Activated naive CD4-positive, alpha-beta T cell (primary cell): ENCODE measurements around the gene POLE3.
"Not testable (repeated sequence)": the region's sequence is repeated elsewhere in the genome, so short reads cannot be mapped to it uniquely, and the experiment has no call there.

ENCODE experiments used
- DNase-seq, 4 experiments: peaks; one replicate each; lab custom pipeline; 2025; lab: John Stamatoyannopoulos, UW

POLE3 gene, protein sequence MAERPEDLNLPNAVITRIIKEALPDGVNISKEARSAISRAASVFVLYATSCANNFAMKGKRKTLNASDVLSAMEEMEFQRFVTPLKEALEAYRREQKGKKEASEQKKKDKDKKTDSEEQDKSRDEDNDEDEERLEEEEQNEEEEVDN

DNA sequence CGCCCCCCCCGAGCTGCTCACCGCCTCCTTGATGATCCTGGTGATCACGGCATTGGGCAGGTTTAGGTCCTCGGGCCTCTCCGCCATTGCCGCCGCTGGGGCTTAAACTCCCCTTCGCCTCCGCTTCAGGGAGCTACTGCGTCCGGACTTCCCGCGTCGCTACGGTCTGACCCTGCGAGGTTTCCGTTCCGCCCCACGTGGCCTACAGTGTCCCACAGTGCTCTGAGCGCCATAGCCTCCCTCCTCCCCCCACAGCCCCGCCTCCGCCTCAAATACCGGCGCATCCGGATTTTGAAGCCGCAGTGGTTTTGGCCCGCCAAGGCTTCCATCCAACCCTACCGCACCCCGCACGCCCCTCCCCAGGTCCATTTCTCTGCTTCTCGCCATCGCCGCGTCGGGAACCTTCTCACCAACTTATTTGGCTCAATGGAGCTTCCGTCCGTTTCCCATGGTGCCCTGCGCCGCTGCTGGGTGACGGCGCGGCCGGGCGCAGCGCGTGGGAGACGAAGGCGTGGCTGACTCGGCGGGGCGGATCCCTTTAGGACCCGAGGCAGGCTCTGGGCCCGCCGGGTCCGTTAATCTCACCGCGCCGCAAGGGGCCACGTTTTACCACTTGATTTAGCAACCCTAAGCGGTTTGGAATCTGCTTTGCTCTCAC is at the start of gene POLE3, which contains the start of gene C9orf43:
Gene POLE3 (minus strand): TSS at position 469 of the 658 bp plus-strand sequence. CDS start 382 bp downstream, at position 87.
Gene C9orf43 (plus strand): TSS at position 541 of the 658 bp plus-strand sequence. CDS start 2,747 bp downstream, outside the sequence.
- peak; percentile 92 to 98 (median 96) for DNase-seq

DNA sequence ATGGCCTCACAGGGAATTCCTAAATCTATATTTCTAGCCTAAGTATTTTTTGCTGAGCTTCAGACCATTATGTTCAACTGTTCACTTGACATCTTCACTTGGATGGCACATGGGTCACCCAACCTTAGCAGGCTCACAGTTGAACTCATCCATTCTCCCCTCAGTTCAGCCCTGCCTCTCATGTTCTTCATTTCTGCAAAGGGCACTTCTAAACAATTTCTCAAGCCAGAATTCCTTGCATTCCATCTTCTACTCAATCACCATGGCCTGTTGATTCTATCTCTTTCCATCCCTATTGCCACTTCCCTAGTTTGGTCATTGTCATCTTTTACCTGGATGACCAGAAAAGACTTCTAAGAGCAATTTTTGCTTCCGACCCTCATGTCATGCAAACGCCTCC is 45.8 kb upstream of the POLE3 start:
- DNase-seq, result no peak

DNA sequence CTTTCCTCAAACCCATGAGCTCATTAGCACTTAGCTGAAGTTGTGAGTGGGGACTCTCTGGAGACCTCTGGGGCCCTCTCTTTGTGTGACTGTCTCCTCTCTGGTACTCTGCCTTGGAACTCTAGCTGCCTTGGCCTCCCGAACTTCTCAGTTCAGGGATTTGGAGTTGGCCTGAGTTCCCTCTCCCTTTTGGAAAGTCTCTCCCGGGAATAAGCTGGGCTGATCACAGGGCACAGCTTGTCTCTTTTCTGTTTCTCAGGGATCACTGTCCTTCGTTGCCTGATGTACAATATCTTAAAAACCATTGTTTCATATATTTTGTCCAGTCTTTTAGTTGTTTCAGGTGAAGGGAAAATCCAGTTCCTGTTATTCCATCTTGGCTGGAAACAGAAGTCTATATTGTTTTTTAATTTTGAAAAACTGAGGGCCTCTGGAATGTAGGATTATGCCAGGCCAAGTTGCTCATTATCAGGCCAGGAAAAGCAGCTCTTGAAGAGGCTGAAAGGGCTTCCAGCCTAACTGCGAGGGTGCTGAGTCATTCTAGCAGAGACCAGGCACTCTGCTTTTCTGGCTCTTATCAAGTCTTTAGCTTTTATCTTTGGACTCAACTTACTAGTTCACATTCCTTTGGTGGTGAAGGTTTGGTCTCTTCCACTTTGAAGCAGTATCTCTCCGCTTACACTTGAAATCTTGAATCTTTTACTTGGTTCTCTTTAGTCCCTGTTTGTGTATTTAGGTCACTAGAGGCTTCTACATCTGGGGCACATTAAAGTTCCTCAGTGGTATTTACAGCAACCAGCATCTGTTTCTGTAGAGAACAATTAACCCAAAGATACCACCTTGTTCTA is 44.7 kb upstream of the POLE3 start:
- DNase-seq, result no peak

DNA sequence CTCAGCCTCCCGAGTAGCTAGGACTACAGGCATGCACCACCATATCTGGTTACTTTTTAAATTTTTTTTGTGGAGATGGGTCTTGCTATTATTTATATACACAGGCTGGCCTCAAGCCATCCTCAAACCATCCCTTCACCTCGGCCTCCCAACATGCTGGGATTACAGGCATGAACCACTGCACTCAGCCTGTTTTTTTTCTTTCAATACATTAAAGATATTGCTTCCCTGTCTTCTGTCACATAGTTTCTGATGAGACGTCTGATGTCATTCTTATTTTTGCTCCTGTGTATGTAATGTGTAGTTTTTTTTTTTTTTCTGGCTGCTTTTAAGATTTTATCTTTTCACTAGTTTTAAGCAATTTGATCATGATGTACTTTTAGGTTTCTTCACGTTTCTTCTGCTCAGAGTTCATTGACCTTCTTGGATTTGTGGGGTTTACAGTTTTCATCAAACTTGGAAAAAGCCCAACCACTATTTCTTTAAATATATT is 41.7 kb upstream of the POLE3 start:
- no peak for DNase-seq

DNA sequence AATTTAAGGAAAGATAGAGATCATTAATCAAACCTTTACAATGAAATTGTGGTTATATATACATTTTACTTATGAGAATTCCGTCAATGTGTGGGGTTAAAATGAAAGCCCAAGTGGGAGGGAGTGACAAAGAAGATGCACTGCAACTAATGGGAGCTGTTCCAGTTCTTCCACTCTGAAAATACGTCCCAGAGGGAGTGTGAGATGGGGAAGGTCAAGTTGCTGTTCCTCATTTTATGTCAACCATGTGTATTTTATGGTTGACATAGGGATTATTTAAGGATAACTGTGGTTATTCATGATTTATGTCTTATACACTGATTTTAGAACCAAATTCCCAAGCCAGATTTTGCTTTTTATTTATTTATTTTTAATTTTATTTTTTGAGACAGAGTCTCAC is 38.9 kb upstream of the POLE3 start:
- DNase-seq, result no peak

DNA sequence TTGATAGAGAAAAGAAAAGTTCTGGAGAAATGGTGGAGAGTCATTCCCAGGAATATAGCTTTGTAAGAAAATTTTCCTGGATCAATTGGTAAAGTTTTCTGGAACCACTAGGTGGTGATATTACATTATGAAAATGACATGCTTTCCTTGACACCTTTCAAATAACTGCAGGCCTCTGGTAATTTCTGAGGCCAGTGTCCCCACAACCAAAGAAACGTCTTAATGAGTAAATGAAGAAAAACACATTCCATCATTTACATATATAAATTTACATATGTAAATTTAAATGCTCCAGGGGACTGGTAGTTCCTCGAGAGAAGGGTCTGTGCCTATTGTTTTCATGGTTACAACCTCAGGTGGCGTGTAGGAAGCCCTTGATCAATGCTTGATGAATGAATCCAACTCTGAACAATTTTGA is 35.9 kb upstream of the POLE3 start:
- DNase-seq, result peak in 1 of 4 experiments; percentile 1

DNA sequence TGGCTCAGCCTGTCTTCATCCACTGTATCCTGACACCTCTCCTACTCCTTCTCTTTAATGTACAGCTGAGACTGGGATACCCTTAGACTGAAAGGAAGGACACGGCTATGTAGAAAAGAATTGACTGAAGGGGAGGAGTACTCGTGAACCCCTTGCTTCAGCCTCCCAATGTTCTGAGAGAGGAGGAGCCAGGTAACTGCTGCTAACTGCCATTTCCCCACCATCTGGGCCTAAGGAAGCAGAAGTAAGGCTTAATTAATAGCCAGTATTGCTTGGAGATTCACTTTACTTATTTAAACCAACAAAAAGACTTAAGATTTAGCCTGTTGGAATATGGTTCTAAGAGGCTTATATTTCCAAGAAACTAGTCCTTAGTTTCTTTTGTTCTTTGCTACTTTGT is 34.3 kb upstream of the POLE3 start:
- DNase-seq, result no peak

DNA sequence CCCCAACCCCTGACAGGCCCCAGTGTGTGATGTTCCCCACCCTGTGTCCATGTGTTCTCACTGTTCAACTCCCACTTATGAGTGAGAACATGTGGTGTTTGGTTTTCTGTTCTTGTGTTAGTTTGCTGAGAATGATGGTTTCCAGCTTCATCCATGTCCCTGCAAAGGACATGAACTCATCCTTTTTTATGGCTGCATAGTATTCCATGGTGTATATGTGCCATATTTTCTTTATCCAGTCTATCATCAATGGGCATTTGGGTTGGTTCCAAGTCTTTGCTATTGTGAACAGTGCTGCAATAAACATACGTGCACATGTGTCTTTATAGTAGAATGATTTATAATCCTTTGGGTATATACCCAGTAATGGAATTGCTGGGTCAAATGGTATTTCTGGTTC is 27.2 kb upstream of the POLE3 start:
- not testable (repeated sequence) for DNase-seq

DNA sequence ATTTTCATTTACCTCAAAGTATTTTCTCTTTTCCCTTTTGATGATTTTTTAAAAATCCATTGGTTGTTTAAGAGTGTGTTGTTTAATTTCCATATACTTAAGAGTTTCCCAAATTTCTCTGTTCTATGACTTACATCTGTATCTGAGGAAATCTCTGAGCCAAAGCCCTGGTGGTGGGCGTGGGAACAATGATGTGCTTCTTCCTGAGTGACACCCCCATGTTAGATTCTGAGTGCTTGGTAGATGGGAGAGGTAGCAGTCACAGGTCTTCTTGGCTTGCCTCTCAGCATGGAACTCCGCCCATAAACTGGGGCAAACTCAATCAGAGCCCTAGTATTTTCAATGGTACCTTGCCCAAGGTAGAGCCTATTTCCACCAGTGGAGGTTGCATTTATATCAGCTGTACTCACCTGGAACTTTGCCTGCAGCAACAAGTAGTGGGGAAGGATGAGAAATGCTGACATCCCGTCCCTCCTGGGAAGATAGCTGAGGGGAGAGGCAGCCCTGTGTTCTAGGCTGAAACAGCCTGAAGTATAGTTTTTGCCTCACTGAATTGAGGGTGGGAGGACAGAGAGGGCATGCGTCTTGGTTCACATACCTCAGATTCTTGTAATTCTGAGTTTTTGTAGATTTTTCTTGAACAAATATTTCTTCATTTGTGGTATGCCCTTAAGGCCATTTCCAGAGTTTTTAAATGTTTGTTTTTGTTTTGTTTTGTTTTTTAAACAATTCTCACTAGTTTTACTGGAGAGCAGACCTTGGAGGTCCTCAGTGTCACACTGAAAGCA is 26.4 kb upstream of the POLE3 start:
- DNase-seq, result no peak

DNA sequence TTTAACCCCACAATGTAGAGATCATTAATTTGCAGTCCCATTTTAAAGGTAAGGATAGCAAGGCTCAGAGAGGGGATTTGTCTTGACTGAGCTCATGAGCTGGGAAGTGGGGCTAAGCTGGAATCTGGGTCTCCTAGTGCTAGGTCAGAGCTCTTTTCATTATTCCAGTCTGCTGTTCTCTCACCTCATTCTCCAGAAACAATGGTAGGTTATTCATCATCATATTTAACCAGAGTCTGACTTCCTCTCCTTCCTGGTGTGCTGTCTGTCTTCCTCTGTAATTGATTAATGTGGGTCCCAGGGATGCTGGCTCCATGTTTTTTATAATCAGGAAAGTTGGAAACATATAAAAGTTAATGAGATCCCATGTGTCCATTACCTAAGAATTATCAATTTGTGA is 20.7 kb upstream of the POLE3 start:
- no peak for DNase-seq

DNA sequence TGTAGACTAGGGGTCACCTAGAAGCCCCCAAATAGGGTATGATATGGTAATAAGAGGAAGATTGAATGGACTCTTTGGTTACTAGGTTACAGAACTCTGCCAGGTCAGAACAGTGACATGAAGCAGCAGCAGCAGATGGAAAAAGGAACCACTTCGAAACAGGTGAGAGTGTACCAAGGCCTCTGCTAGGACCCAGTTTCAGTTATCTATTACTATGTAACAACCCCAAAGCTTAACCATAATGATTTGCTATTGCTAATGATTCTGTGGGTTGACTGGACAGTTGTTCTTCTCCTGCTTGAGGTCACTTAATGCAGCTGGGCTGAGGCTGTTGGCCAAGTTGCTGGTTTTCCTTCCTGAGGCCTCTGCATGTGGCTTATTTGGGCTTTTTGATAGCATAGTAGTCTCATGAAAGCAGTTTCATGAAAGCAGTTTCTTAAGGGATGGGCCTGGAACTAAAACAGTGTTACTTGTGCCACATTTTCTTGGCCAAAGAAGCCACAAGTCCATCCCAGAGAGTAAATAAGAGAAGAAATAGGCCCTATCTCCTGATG is 17.7 kb upstream of the POLE3 start:
- no peak for DNase-seq

DNA sequence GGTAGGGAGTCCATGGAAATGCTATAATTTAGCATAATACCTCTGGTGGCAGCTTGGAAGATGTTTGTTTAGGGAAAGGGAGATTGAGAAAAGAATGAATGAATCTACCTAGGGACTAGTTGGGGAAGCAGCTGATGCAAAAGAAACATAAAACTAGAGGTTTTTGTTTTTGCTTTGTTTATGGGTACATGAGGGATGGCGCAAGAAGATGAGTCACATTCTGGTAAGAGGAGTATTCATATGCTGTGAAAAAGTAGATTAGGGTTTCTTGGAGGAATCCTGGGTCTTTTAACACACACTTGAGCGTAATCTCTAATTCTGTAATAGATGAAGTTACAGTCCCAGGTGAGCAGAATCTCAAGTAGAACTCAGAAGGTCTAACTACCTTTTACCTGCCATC is 17.2 kb upstream of the POLE3 start:
- no peak for DNase-seq

DNA sequence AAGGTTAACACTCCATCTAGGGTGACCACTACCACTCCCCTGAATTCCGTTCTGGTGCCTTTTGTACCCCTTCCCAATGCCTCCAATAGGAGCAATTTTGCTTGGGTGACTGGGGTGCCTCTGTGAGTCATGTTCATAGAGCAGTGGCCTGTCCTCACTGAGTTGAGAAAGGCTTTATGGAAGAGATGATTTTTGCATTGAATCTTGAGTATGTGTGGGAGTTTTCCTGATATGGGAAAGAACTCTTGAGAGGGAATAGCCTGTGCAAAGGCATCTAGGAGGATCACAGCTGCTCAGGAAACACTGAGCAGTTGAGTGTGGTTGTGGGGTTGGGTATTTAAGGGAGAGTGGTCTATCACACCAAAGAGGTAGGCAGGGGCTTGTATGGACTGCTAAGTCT is 16.2 kb upstream of the POLE3 start:
- DNase-seq, result no peak

DNA sequence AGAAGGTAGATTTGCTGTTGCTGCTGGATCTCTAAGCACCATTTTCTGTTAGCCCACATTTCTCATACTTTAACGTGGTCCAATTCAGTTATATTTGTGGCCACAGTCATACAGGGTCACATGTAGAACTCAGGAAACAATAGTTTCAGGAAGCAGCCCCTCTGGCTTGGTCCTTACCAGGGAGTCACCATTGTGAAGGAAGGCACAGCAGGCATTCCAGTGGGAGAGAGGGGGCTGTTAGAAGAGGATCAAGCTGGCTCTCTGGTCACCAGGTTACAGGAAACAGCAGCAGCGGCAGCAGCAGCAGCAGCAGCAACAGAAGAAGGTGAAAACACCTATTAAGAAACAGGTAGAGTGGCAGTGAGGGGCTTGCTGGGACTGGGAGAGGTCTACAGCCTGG is 14.6 kb upstream of the POLE3 start:
- no peak for DNase-seq

DNA sequence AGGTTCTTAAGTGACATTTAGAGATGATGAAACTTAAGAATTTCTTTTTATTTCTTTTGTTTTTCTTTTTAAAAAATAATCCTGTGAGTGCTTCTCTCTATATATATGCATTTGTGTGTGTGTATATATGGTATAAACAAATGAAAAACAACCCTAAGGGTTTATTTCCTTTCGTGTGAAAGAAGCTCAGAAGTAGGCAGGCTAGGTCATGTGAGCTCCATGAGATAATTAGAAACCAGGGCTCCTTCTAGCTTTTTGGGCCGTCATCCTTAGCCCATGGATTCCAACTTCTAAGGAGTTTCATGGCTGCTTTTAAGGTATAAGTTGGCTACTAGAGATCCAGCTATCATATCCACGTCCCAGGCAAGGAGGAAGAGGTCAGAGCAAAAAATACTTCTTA is 11.3 kb upstream of the POLE3 start:
- no peak for DNase-seq

DNA sequence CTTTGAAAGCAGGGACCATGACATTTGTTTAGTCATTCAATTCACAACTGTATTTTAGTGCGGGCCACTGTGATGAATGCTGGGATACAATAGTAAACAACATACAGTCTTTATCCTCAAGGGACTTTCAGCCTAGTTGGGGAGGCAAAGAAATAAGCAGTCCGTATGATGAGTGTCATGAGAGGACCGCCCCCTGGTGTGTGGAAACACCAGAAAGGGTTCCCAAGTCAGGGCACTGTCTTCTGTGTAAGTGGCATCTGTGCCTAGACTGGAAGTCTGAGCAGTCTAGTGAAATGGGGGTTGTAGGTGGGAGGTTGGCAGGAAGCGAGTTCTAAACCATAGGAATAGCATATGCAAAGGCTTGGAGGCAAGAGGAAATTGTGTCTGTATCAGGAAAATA is 6.9 kb upstream of the POLE3 start:
- DNase-seq, result no peak

DNA sequence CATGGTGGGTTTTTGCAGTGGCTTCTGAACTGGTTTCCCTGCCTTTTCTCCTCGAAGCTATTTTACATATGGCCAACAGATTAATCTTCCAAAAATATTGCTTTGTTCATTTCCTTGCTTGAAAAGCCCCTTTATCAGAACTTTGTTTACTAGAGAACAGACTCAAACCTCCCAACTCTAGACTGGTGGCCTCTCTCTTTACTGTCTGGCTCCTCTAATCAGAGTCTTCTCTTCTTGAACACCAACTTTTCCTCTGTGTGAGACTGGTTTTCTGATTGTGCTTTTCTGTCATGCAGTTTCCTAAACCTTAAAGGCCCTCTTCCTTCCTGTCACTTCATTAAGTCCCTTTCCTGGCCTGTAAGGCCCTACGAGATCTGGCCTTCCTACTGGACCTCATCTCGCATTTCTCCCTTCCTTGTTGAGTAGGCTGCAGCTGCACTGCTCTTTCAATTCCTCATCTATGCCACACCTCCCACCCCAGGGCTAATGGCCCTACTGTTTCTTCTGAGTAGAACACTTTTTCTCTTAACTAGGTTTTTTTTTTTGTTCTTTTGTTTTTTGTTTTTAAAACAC is 5.8 kb upstream of the POLE3 start:
- DNase-seq, result no peak

DNA sequence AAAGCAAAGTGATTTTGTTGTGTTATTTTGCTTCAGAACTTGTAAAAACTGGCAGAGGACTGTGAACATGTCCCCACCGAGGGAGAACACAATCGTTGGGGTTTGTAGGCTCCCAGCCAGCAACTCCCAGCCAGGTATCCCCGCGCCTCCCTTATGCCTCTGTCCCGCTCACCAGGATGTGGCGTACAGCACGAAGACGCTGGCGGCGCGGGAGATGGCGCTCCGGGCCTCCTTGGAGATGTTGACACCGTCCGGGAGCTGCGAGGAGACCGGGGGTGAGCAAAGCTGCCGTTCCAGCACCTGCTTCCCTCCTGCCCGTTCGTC is 630 bp downstream of the POLE3 start:
- DNase-seq, result no peak

DNA sequence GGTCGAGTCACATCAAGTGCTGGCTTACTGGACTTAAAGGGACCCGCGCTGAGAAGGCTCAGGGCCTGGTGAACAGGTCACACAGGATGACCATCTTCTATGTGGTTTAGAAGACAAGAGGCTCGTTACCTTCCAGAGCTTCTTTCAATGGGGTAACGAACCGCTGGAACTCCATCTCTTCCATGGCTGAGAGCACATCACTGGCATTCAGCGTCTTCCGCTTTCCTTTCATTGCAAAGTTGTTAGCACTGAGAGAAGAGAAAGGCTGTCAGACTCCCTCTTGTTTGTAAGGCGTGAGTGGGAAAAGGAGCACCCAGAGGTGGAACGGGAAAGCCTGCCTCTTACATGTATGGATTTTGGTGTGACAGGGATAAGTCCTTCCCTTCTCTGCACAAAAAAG is 994 bp downstream of the POLE3 start:
- DNase-seq, result no peak

DNA sequence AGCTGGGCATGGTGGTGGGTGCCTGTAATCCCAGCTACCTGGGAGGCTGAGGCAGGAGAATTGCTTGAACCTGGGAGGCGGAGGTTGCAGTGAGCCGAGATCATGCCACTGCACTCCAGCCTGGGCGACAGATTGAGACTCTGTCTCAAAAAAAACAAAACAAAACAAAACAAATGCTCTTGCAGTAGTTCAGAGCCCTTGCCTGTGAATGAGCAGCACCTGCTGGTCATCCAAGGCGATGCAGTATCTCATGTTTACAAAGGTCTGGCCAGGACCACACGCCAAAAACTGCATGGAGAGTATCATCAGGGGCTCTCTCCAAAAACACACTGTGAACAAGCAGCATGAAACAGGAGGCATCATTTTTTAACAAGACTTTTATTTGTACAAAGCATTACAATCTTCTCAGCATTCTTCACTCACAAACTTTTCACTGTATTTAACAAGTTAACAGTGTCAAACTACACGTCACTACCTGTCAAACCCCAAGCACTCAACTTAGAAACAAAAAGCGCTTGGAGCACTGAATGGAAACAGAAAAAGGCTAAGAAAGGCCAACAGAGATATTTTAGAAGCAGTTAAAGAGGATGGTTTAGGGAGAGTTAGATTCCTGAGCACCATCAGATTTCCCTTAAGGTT is 3.5 kb downstream of the POLE3 start:
- peak in 2 of 4 experiments; percentile 3 to 43 for DNase-seq

DNA sequence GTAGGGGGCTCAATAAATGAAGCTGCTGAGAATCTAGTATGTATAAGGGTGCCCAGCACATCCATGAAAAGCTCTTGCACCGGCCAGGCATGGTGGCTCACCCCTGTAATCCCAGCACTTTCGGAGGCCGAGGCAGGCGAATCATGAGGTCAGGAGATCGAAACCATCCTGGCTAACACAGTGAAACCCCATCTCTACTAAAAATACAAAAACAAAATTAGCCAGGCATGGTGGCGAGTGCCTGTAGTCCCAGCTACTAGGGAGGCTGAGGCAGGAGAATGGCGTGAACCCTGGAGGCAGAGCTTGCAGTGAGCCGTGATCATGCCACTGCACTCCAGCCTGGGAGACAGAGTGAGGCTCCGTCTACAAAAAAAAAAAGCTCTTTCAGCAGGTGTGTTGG is 4.1 kb downstream of the POLE3 start:
- DNase-seq, result not testable (repeated sequence)
